Stomach (tissue), 4 donors: ENCODE measurements around the gene RABGAP1L.

Experiments used
- POLR2A ChIP-seq, 4 donors: fragments of 450-650 bp; IDR thresholded peaks; one replicate each; pipeline ENCODE4 v1.6.1; 2016; ENCODE audit warnings: antibody characterized with exemption in 4 of 4, control low read depth in 2 of 4, mild to moderate bottlenecking in 1 of 4, moderate library complexity in 1 of 4
- POLR2AphosphoS5 ChIP-seq, 3 donors: sonication (generic); formaldehyde crosslinking; IDR thresholded peaks; one replicate each; pipeline ENCODE4 v1.6.1; 2016; ENCODE audit warnings: antibody characterized with exemption in 3 of 3
- TF ChIP-seq, protein P1 (sequence below), 7 experiments: fragments of 450-650 bp in 4 of 7; fragments of 200-600 bp in 3 of 7; sonication (generic) in 3 of 7; IDR thresholded peaks; one replicate each; pipeline ENCODE4 v1.5.1; 2016 to 2019; ENCODE audit warnings: antibody characterized with exemption in 7 of 7, control low read depth in 2 of 7, mild to moderate bottlenecking in 1 of 7

GRCh38 chr1:174397261-174397660 is 237.9 kb downstream of the RABGAP1L start:
- TF ChIP-seq, protein P1, sequence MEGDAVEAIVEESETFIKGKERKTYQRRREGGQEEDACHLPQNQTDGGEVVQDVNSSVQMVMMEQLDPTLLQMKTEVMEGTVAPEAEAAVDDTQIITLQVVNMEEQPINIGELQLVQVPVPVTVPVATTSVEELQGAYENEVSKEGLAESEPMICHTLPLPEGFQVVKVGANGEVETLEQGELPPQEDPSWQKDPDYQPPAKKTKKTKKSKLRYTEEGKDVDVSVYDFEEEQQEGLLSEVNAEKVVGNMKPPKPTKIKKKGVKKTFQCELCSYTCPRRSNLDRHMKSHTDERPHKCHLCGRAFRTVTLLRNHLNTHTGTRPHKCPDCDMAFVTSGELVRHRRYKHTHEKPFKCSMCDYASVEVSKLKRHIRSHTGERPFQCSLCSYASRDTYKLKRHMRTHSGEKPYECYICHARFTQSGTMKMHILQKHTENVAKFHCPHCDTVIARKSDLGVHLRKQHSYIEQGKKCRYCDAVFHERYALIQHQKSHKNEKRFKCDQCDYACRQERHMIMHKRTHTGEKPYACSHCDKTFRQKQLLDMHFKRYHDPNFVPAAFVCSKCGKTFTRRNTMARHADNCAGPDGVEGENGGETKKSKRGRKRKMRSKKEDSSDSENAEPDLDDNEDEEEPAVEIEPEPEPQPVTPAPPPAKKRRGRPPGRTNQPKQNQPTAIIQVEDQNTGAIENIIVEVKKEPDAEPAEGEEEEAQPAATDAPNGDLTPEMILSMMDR (IDR thresholded peaks at IDR 0.05) = no peak
- TF ChIP-seq POLR2AphosphoS5 (IDR thresholded peaks at IDR 0.05) (no peak), POLR2A (IDR thresholded peaks at IDR 0.05) (no peak)
